OCI-LY1 (cell line): ENCODE measurements around the gene LPAR3.

Experiments used
- H2AFZ ChIP-seq: fragments of 200-600 bp; sonication (generic), shearing (Covaris generic); 2 replicates; pipeline ENCODE4 v1.6.0; 2014; ENCODE audit warnings: antibody characterized with exemption, mild to moderate bottlenecking, low read length
- H3F3A ChIP-seq: fragments of 200-600 bp; sonication (generic), shearing (Covaris generic); 2 replicates; pipeline ENCODE4 v1.6.0; 2014; ENCODE audit warnings: mild to moderate bottlenecking, antibody characterized with exemption, low read length, moderate library complexity; ENCODE audit not compliant: insufficient read depth
- H3K27ac ChIP-seq: fragments of 200-600 bp; sonication (generic); 2 replicates; pipeline ENCODE4 v1.5.1; 2014; ENCODE audit warnings: low read length, mixed run types, mild to moderate bottlenecking, low read depth; ENCODE audit not compliant: poor library complexity, severe bottlenecking
- H3K27me3 ChIP-seq: fragments of 200-600 bp; sonication (generic); 2 replicates; pipeline ENCODE4 v1.6.0; 2014; ENCODE audit warnings: antibody characterized with exemption, mild to moderate bottlenecking, low read length, moderate library complexity; ENCODE audit not compliant: insufficient read depth
- H3K36me3 ChIP-seq: fragments of 200-600 bp; sonication (generic); 2 replicates; pipeline ENCODE4 v1.6.1; 2014; ENCODE audit warnings: mild to moderate bottlenecking, antibody characterized with exemption, low read length, moderate library complexity, mixed read lengths; ENCODE audit not compliant: insufficient read depth
- H3K4me1 ChIP-seq: fragments of 200-600 bp; sonication (generic); 2 replicates; pipeline ENCODE4 v1.5.1; 2014; ENCODE audit warnings: mild to moderate bottlenecking, low read length, moderate library complexity; ENCODE audit not compliant: insufficient read depth, severe bottlenecking
- H3K4me2 ChIP-seq: fragments of 200-600 bp; sonication (generic), shearing (Covaris generic); 2 replicates; pipeline ENCODE4 v1.6.1; 2014; ENCODE audit warnings: low read length
- H3K4me3 ChIP-seq: fragments of 200-600 bp; sonication (generic); 2 replicates; pipeline ENCODE4 v1.5.1; 2014; ENCODE audit warnings: low read length, low read depth, mild to moderate bottlenecking, mixed read lengths; ENCODE audit not compliant: poor library complexity, severe bottlenecking
- H3K79me2 ChIP-seq: fragments of 200-600 bp; shearing (Covaris generic); 2 replicates; pipeline ENCODE4 v1.6.1; 2016; ENCODE audit warnings: mixed run types, low read length, mixed read lengths; ENCODE audit not compliant: insufficient read depth
- H3K9ac ChIP-seq: fragments of 200-600 bp; sonication (generic), shearing (Covaris generic); 2 replicates; pipeline ENCODE4 v1.6.1; 2014; ENCODE audit warnings: mild to moderate bottlenecking, low read length, mixed read lengths
- H3K9me2 ChIP-seq: fragments of 200-600 bp; sonication (generic), shearing (Covaris generic); 2 replicates; pipeline ENCODE4 v1.6.1; 2014; ENCODE audit warnings: low read depth, mild to moderate bottlenecking, low read length, mixed read lengths
- H3K9me3 ChIP-seq: fragments of 200-600 bp; shearing (Covaris generic); 2 replicates; pipeline ENCODE4 v1.6.1; 2014; ENCODE audit warnings: low read length, mixed read lengths
- H4K20me1 ChIP-seq: fragments of 200-600 bp; sonication (generic), shearing (Covaris generic); 2 replicates; pipeline ENCODE4 v1.6.0; 2016; ENCODE audit warnings: mild to moderate bottlenecking, low read length; ENCODE audit not compliant: insufficient read depth
- EZH2 ChIP-seq: fragments of 200-600 bp; sonication (generic), shearing (Covaris generic); IDR thresholded peaks from 2 replicates; pipeline ENCODE4 v1.8.0; 2017; ENCODE audit warnings: borderline replicate concordance, mixed run types, mild to moderate bottlenecking, antibody characterized with exemption, low read length, moderate library complexity, mixed read lengths
- TF ChIP-seq, protein P1 (sequence below): fragments of 200-600 bp; sonication (generic), shearing (Covaris generic); IDR thresholded peaks from 2 replicates; pipeline ENCODE4 v1.5.1; 2017; ENCODE audit warnings: mild to moderate bottlenecking, antibody characterized with exemption, low read length, moderate library complexity, mixed read lengths

Gene LPAR3

DNA sequence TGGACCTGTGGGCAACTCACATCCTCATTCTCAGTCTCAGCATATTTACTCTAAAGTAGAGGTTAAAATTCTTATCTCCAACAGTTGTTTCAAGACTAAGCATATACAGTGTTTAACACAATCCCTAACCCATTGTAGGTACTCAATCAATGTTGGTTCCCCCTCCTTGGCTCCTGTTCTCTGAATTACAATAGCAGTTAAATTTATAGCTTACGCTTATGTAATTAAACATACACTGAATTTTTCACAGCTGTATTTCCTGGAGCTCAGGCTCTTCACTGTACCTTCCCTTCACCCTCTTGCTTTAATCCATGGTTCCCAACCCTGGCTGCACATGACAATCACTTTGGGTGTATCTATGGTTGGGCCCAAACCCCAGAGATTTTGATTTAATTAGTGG is 89.4 kb downstream of the LPAR3 start:
- Histone ChIP-seq H3K4me2 (no peak overlapping the region), H3K79me2 (no peaks in the 10 kb centered on the region), H3K4me1 (no peaks in the 10 kb centered on the region), H3K9me2 (no peaks in the 10 kb centered on the region), H3K36me3 (no peaks in the 10 kb centered on the region), H3K27me3 (no peaks in the 10 kb centered on the region; the same call in 1 of the 2 replicates), H3F3A (no peaks in the 10 kb centered on the region), H3K27ac (no peak overlapping the region), H3K9me3 (no peaks in the 10 kb centered on the region), H3K9ac (no peak overlapping the region), H2AFZ (no peak overlapping the region), H4K20me1 (no peaks in the 10 kb centered on the region), H3K4me3 (no peak overlapping the region)
- no peak for TF ChIP-seq EZH2

DNA sequence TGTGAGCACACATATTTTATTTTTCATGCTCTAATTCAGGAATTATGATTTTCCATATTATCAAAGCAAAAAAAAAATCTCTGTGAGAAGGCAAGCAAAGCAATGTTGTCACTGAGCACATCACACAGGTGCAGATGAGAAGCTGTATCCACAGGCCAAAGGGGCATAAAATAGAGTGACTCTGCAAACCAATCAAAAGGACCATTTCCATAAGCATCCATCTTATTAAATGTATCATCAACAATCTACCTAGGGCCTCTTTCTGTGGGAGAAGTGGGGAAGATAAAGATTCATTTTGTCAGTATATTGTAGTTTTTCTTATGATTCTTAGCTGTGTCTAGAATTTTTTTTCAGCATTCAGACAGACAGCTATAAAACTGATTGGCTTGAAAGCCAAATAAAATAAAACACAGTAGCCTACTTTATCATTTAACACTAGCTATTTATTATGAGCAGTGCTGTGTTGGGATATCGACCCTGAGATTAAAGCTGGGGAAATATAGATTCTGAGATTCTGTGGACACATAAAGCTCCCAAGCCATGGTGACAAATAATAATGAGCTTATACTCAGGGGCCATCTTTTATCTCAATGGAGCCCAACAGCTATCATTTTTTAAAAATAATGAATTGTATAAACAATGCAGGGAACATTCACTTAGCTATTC is 90.3 kb downstream of the LPAR3 start:
- no peaks in the 10 kb centered on the region for H3F3A ChIP-seq
- TF ChIP-seq, protein P1, sequence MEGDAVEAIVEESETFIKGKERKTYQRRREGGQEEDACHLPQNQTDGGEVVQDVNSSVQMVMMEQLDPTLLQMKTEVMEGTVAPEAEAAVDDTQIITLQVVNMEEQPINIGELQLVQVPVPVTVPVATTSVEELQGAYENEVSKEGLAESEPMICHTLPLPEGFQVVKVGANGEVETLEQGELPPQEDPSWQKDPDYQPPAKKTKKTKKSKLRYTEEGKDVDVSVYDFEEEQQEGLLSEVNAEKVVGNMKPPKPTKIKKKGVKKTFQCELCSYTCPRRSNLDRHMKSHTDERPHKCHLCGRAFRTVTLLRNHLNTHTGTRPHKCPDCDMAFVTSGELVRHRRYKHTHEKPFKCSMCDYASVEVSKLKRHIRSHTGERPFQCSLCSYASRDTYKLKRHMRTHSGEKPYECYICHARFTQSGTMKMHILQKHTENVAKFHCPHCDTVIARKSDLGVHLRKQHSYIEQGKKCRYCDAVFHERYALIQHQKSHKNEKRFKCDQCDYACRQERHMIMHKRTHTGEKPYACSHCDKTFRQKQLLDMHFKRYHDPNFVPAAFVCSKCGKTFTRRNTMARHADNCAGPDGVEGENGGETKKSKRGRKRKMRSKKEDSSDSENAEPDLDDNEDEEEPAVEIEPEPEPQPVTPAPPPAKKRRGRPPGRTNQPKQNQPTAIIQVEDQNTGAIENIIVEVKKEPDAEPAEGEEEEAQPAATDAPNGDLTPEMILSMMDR: no peak
- no peak for TF ChIP-seq EZH2
- H3K36me3 ChIP-seq: no peaks in the 10 kb centered on the region
- H3K27me3 ChIP-seq: no peaks in the 10 kb centered on the region; the same call in 1 of the 2 replicates
- no peak overlapping the region for H3K9ac ChIP-seq
- H3K4me2 ChIP-seq: no peak overlapping the region
- H3K27ac ChIP-seq: no peak overlapping the region
- no peak overlapping the region for H2AFZ ChIP-seq
- no peaks in the 10 kb centered on the region for H3K79me2 ChIP-seq
- no peak overlapping the region for H3K4me3 ChIP-seq
- no peaks in the 10 kb centered on the region for H4K20me1 ChIP-seq
- H3K4me1 ChIP-seq: no peaks in the 10 kb centered on the region
- no peaks in the 10 kb centered on the region for H3K9me3 ChIP-seq
- H3K9me2 ChIP-seq: no peaks in the 10 kb centered on the region

DNA sequence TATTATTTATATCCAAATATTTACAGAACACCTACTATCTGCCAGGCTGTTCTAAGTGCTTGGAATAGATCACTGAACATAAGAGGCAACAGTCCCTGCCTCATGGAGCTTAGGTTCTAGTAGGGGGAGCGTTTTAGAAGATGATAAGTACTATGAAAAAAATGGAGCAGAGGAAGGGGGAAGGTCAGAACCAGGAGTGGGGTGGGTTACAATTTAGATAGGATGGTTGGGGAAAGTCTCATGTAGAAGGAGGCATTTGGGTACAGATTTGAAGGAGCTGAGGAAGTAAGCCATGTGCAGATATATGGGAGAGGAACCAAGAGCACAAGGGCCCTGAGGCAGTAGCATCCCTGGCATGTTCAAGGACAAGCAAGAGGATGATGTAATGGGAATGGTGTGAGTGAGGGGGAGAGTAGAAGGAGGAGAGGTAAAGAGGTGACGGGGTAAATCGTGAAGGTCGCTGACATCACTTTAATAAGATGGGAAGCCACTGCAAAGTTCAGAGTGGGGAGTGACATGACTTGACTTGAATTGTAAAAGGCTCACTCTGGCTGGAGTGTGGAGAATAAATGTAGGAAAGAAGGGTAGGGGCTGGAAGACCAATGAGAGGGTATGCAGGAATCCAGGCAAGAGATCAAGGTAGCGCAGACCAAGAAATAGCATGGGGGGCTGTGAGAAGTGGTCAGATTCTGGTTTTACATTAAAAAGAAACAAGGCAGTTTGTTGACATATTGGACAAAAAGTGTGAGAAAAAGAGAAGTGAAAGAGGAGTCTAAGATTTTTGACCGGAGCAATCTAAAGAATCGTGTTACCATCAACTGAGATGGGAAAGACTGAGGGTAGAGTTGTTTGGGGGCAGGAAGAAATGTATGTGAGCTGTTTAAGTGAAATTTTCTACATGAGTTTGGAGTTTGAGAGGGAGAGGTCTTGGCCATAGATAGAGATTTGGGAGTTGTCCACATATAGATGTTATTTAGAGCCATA is 92.6 kb downstream of the LPAR3 start:
- Histone ChIP-seq H3K27ac (no peak overlapping the region), H3K9me3 (no peaks in the 10 kb centered on the region), H3K36me3 (no peaks in the 10 kb centered on the region), H3K9me2 (no peaks in the 10 kb centered on the region), H3K4me2 (no peak overlapping the region), H3F3A (no peaks in the 10 kb centered on the region), H3K4me3 (no peak overlapping the region), H3K79me2 (no peaks in the 10 kb centered on the region), H3K27me3 (no peaks in the 10 kb centered on the region), H2AFZ (no peak overlapping the region), H3K4me1 (no peaks in the 10 kb centered on the region), H4K20me1 (no peaks in the 10 kb centered on the region), H3K9ac (no peak overlapping the region)
- no peak for TF ChIP-seq EZH2
- TF ChIP-seq, protein P1: no peak
